Skin epidermis (tissue), 12 donors: Measurements from ENCODE around the gene CD300E.

Source experiments
- H3K27ac ChIP-seq, 21 experiments: fragments of 200-600 bp; sonication (generic) in 11 of 21; one replicate each; pipeline ENCODE4 v1.5.0; 2020; ENCODE audit warnings: mild to moderate bottlenecking in 3 of 21, inconsistent platforms in 2 of 21, moderate library complexity in 2 of 21
- H3K4me3 ChIP-seq, 7 experiments: fragments of 200-600 bp; sonication (generic) in 2 of 7; one replicate each; pipeline ENCODE4 v1.5.0; 2020; ENCODE audit warnings: inconsistent platforms in 2 of 7, mild to moderate bottlenecking in 2 of 7, moderate library complexity in 1 of 7

CD300E gene

DNA sequence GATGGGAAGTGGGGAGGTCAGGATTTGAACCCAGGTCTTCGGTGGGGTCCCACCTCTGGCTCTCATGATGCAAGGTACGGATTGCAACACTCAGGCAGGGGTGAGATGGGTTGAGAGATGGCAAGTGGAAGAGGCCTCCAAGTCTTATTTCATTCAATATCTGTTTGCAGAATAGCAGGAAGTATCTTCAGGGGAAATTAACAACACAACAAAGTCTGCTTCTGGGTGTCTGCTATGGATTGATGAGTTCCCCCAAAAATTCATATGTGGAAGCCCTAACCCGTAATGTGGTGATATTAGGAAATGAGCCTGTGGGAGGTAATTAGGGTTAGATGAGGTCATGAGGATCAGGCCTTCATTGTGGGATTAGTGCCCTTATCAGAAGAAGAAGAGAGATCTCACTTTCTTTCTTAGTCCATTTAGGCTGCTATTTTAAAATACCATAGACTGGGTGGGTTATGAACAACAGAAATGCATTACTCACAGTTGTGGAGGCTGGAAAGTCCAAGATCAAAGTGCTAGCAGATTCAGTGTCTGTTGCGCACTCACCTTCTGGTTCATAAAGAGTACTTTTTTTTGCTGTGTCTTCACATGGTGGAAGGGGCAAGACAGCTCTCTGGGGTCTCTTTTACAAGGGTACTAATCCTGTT lies 51.8 kb downstream of the CD300E start:
- H3K27ac ChIP-seq, result no peak overlapping the region
- H3K4me3 ChIP-seq, result no peak overlapping the region

DNA sequence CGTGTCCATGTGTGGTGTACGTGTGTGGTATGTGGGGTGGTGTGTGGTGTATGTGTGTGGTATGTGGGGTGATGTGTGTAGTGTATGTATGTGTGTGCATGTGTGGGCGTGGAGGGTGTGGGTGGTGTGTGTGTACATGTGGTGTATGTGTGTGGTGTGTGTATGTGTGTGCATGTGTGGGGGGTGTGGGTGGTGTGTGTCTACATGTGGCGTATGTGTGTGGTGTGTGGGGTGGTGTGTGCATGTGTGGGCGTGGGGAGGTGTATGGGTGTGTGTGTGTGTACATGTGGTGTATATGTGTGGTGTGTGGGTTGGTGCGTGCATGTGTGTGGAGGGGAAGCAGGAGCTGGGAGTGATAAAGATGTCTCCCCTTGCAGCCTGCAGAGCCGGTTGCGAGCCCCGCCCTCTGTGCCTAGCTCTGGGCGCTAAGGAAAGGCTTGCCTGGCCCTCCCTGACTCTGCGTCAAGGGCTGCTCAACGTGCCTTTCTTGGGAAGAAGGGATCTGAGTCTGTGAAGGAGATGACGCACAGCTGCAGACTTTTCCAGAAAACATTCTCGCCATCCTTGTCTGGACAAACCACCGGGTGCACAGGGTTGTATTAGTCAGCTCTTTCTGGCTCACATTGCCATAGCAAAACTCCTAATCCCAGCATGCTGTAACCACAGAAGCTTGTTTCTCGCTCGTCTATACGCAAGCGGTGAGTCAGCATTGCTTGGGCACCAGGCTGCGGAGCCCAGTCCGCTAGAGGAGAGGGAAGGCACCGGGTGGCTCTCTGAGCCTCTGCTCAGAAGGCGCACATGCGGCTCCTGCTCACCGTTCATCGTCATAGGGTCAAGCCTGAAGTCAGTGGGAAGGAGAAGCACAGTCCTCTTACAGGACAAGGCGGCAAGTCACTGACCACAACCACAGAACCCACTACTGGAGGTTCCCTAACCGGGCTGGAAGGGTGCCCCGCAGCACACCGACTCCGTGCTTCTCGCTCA lies 54.2 kb downstream of the CD300E start:
- H3K4me3 ChIP-seq, result no peak overlapping the region

DNA sequence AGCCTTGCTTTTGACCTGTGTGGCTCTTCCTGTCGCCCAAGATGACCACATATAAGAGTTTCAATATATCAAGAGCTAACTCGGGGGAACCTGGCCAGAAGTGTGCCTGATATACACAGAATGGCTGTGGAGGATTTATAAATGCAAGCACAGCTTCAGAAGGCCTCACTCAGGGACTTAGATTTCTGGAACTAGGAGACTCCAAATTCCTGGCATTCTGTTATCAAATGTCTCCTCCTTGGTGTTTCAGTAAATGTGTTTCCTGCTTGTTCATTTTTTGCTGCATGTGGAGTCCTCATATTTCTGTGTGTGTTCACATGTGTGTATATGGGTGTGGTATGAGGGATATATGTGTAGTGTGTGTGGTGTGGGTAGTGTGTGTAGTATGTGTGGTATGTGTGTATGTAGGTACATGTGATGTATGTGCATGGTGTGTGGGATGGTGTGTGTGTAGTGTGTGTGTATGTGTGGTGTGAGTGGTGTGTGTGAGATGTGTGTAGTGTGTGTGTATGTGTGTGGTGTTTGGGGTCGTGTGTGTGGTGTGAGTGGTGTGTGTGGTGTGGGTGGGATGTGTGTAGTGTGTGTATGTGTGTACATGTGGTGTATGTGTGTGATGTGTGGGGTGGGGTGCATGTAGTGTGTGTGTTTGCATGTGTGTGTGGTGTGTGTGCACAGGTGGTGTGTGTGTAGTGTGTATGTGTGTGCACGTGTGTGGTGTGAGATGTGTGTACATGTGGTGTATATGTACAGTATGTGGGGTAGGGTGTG lies 55.2 kb downstream of the CD300E start:
- H3K27ac ChIP-seq, result peak overlapping the region in 4 of 21 experiments; percentile 19 to 73 (median 44)
- H3K4me3 ChIP-seq, result no peak overlapping the region

More for the DNA sequence above, 54.2 kb downstream of the CD300E start:
- H3K27ac ChIP-seq, result peak overlapping the region in 15 of 21 experiments; percentile 19 to 73 (median 55)

DNA sequence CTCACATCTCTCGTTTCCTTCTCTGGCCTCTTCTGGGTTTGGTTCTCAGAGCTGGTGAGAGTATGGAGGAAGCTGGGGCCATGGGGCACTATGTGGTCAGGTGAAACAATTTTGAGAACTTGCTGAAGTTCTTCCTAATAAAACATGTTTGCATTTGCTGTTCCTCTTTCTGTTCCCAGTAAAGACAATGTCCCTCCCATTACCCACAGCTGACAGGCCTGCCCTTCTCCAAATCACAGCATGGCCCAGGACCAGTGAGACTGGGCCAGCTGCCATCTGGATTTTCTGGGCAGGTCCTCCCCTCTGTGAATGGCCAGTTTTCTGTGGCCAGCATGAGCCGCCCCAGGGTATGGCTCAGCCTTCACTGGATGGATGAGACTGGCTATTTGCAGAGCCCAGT lies 56.1 kb downstream of the CD300E start, which contains the start of gene CD300H:
CD300H (minus strand) TSS at position 113 of the 400 bp plus-strand sequence.
- no peak within 1 kb of the TSS for H3K4me3 ChIP-seq
- H3K27ac ChIP-seq, result peak within 1 kb of the TSS in 1 of 21 experiments; percentile 19

DNA sequence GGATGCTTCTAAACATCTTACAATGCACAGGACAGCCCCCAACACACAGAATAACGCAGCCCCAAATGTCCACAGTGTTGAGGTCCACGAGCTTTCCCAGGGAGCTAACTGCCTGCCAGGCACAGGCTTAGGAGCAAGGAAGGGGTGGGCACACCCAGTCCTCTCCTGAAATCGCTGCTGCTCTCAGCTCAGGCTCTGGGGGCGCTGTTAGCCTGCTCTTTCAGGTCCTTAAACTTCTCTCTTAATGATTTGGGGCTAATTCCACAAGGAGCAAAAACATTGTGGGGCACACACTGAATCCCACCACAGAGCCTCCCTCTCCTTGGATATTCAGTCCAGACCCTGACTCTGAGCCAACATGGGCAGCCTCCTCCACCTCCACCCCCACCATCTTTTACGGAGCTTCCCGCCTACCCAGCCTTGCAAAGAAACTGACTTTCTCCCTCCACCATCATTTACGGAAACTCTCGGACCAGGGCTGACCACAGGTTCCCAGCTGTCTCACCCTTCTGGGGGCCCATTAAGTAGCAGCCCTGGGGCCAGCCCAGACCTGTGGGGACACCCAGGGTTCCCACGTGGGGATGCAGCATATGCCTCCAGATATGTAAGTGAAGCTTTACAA lies 57.3 kb downstream of the CD300E start:
- H3K27ac ChIP-seq, result no peak overlapping the region
- no peak overlapping the region for H3K4me3 ChIP-seq

DNA sequence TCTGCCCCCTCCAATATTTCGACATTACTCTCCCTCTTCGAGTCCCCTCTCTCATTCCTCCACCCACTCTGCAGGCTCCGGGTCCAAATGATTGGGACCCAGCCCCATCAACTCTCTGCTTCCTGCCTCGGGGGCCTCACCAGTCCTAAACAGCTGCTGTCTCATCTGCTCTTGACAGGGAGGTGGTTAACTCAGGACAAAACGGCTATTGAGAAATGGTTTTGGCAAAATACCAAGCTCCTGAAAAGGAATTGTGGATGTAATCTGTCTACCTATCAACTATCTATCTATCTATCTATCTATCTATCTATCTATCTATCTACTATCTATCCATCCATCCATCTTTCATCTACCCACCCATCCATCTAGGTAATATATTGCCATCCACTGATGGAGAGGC lies 58.4 kb downstream of the CD300E start:
- no peak overlapping the region for H3K27ac ChIP-seq
- no peak overlapping the region for H3K4me3 ChIP-seq

DNA sequence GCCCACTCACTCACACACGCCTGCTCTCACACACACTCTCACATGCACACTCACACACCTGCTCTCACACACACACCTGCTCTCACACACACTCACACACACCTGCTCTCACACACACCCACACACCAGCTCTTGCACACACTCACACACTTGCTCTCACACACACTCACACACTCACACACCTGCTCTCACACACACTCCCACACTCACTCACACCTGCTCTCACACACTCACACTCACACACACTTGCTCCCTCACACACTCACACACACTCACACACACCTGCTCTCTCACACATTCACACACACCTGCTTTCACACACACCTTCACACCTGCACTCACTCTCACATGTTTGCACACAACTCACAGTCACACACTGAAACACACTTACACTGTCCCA lies 60.2 kb downstream of the CD300E start:
- no peak overlapping the region for H3K27ac ChIP-seq
- no peak overlapping the region for H3K4me3 ChIP-seq

DNA sequence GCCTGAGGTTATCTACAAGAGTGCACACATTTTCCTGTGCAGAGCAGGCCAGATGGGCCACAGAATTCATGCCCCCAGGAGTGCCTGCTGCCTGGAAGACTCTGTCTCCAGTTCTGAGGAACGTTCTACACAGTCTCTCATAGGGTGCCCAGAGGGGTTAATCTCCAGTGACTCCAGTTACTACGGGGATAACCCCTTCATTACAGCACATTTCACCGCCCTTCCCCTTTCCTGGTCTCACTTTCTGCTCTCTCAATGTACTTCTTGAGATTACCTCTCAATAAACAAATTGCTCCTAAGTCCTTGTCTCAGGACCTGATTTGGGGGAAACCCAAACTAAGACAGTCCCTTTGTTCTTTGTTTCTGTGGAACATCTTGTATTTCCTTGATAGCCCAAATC lies 62.0 kb downstream of the CD300E start:
- Histone ChIP-seq H3K27ac (no peak overlapping the region), H3K4me3 (no peak overlapping the region)
